ENCODE data around the gene BARHL2. TPM values are rescaled to one million over a fixed set of nuclear protein-coding genes. Genes with fewer than 3 reads are reported as not detected.

Gene BARHL2
- total RNA-seq, 1 experiment from 2014 or later, result not detected

DNA sequence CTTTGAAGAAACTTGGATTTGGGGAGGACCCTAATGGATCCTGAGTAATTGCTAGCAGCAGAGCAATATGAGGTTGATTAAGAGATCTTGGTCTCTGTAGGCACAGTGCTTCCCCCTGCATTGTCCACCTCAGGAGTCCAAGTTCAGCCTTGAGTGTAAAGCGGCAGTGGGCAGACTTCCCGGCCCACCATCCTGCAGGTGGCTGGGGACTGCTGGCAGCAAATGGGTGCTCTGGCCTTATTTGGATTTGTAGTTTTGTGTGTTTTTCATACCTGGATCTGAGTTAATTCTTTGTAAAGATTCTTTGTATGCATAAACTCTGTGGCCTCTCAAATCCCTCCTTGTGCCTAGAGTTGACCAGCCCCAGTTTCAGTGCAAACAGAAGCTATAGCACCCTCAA, 7.6 kb downstream of the BARHL2 start:
- Histone ChIP-seq H2AFZ (no peak overlapping the region), H4K20me1 (ENCODE audit: insufficient read depth) (no peaks in the 10 kb centered on the region), H3K27me3 (ENCODE audit: insufficient read depth, low read depth) (peaks cover 22% of the 10 kb centered on the region; the same call in 1 of the 2 replicates), H3K9me2 (ENCODE audit: insufficient read depth) (no peaks in the 10 kb centered on the region), H3K79me2 (ENCODE audit: low read depth) (no peaks in the 10 kb centered on the region), H3K9me3 (ENCODE audit: insufficient read depth, low read depth) (no peaks in the 10 kb centered on the region), H3K4me2 (no peak overlapping the region), H3K4me1 (replicated peaks; ENCODE audit: insufficient read depth) (no peaks in the 10 kb centered on the region), H3K27ac (no peak overlapping the region), H3K4me3 (no peak overlapping the region), H3F3A (ENCODE audit: insufficient read depth, low read depth) (no peaks in the 10 kb centered on the region), H3K36me3 (ENCODE audit: low read depth) (no peaks in the 10 kb centered on the region)
- TF ChIP-seq EZH2 (IDR thresholded peaks at IDR 0.05; ENCODE audit: low read depth) (no peak), CTCF (conservative IDR thresholded peaks at IDR 0.05) (no peak)
- ChIA-PET POLR2A (ENCODE audit: unreplicated experiment) (no interaction called here), CTCF (no interaction called here)
- intact Hi-C loops (cut with micrococcal nuclease; ENCODE audit: unreplicated experiment), result no loop called here
- BruUV-seq (replicated peaks), result no TSS peak
- DNase-seq, result no peak

- BruUV-seq (replicated peaks), result no TSS peak
Observed at GRCh38 chr1:90708826-90709225, 8.3 kb downstream of the BARHL2 start.

GRCh38 chr1:90708236-90708786, 8.8 kb downstream of the BARHL2 start:
- no peak overlapping the region for H3K4me2 ChIP-seq
- no peaks in the 10 kb centered on the region for H3K36me3 ChIP-seq (ENCODE audit: low read depth)
- no peaks in the 10 kb centered on the region for H3K79me2 ChIP-seq (ENCODE audit: low read depth)
- H4K20me1 ChIP-seq (ENCODE audit: insufficient read depth), result no peaks in the 10 kb centered on the region
- 0 out of 2 replicates have a peak, but pooled peaks cover 13% of the 10 kb centered on the region for H3K27me3 ChIP-seq (ENCODE audit: insufficient read depth, low read depth)
- H3K9me3 ChIP-seq (ENCODE audit: insufficient read depth, low read depth), result no peaks in the 10 kb centered on the region
- no TSS peak for BruUV-seq (replicated peaks)
- ChIA-PET CTCF (no interaction called here), POLR2A (ENCODE audit: unreplicated experiment) (interaction anchor here (0.6 kb wide), 1 partner anchor 290 kb away, joined by 4 read pairs; no protein-coding TSS in a partner anchor)
- H3F3A ChIP-seq (ENCODE audit: insufficient read depth, low read depth), result no peaks in the 10 kb centered on the region
- H3K4me3 ChIP-seq, result no peak overlapping the region
- TF ChIP-seq EZH2 (IDR thresholded peaks at IDR 0.05; ENCODE audit: low read depth) (no peak), CTCF (conservative IDR thresholded peaks at IDR 0.05) (no peak)
- DNase-seq, result no peak
- H3K4me1 ChIP-seq (replicated peaks; ENCODE audit: insufficient read depth), result no peaks in the 10 kb centered on the region
- intact Hi-C loops (cut with micrococcal nuclease; ENCODE audit: unreplicated experiment), result no loop called here
- no peaks in the 10 kb centered on the region for H3K9me2 ChIP-seq (ENCODE audit: insufficient read depth)
- H3K27ac ChIP-seq, result no peak overlapping the region
- H2AFZ ChIP-seq, result no peak overlapping the region

More at GRCh38 chr1:90708826-90709225, 8.3 kb downstream of the BARHL2 start:
- Histone ChIP-seq H4K20me1 (ENCODE audit: insufficient read depth) (no peaks in the 10 kb centered on the region), H3K79me2 (ENCODE audit: low read depth) (no peaks in the 10 kb centered on the region), H3K27ac (no peak overlapping the region), H3K4me2 (no peak overlapping the region), H3K27me3 (ENCODE audit: insufficient read depth, low read depth) (peaks cover 15% of the 10 kb centered on the region; the same call in 1 of the 2 replicates), H3K4me1 (replicated peaks; ENCODE audit: insufficient read depth) (no peaks in the 10 kb centered on the region), H3K36me3 (ENCODE audit: low read depth) (no peaks in the 10 kb centered on the region), H3K4me3 (no peak overlapping the region), H3K9me2 (ENCODE audit: insufficient read depth) (no peaks in the 10 kb centered on the region), H3F3A (ENCODE audit: insufficient read depth, low read depth) (no peaks in the 10 kb centered on the region), H2AFZ (no peak overlapping the region), H3K9me3 (ENCODE audit: insufficient read depth, low read depth) (no peaks in the 10 kb centered on the region)
- no peak for DNase-seq
- CTCF ChIA-PET, result no interaction called here
- intact Hi-C loops (cut with micrococcal nuclease; ENCODE audit: unreplicated experiment), result no loop called here
- POLR2A ChIA-PET (ENCODE audit: unreplicated experiment), result no interaction called here
- no peak for TF ChIP-seq CTCF (conservative IDR thresholded peaks at IDR 0.05)
- no peak for TF ChIP-seq EZH2 (IDR thresholded peaks at IDR 0.05; ENCODE audit: low read depth)

Data from PC-9 (cell line).